IPS DF 6.9 (cell line): ENCODE data around the gene SCN4A.
"Not testable (repeated sequence)": the region's sequence is repeated elsewhere in the genome, so short reads cannot be mapped to it uniquely, and the experiment has no call there.

Experiments
- DNase-seq: peaks from one replicate; pipeline ENCODE4 v3.0.0-alpha.2; 2013; ENCODE audit warnings: low read depth, low spot score
- H3K27ac ChIP-seq: one replicate; pipeline ENCODE4 v1.5.1; 2013; ENCODE audit warnings: low read length, control low read depth
- H3K27me3 ChIP-seq: 2 replicates; pipeline ENCODE4 v1.6.1; 2013; ENCODE audit warnings: mild to moderate bottlenecking, low read length; ENCODE audit not compliant: control insufficient read depth, insufficient read depth
- H3K36me3 ChIP-seq: 2 replicates; pipeline ENCODE4 v1.6.1; 2013; ENCODE audit warnings: low read length; ENCODE audit not compliant: control insufficient read depth, insufficient read depth
- H3K4me1 ChIP-seq: 2 replicates; pipeline ENCODE4 v1.6.1; 2013; ENCODE audit warnings: low read length; ENCODE audit not compliant: control insufficient read depth, insufficient read depth
- H3K4me3 ChIP-seq: 2 replicates; pipeline ENCODE4 v1.5.1; 2013; ENCODE audit warnings: mild to moderate bottlenecking, low read length
- H3K9me3 ChIP-seq: 2 replicates; pipeline ENCODE4 v1.6.1; 2013; ENCODE audit warnings: low read length, inconsistent platforms; ENCODE audit not compliant: control insufficient read depth, insufficient read depth
- WGBS: extraction: QIAGEN DNeasy Blood & Tissue Kit; methylation state at CpG from one replicate; pipeline ENCODE4 v1.1.7; 2013; ENCODE audit warnings: mixed read lengths, missing lambda C conversion rate; ENCODE audit not compliant: insufficient read length, insufficient coverage; 5-methylcytosine and 5-hydroxymethylcytosine counted together

SCN4A gene

GRCh38 chr17:63982641-63983040, 9.9 kb upstream of the SCN4A start:
- not testable (repeated sequence) for H3K36me3 ChIP-seq, H3K27ac ChIP-seq, H3K4me3 ChIP-seq, H3K9me3 ChIP-seq, H3K4me1 ChIP-seq, H3K27me3 ChIP-seq, DNase-seq
- no CpG with 5 or more reads among the region's 2 CpGs for WGBS

GRCh38 chr17:63978272-63979200, 5.8 kb upstream of the SCN4A start:
- Histone ChIP-seq H3K27me3 (no peaks in the 10 kb centered on the region), H3K4me3 (no peak overlapping the region), H3K27ac (no peak overlapping the region), H3K4me1 (no peaks in the 10 kb centered on the region), H3K36me3 (no peaks in the 10 kb centered on the region), H3K9me3 (no peaks in the 10 kb centered on the region)
- WGBS = no CpG with 5 or more reads among the region's 13 CpGs
- no peak for DNase-seq

- Histone ChIP-seq H3K27ac (no peak overlapping the region), H3K4me3 (no peak overlapping the region), H3K9me3 (no peaks in the 10 kb centered on the region), H3K4me1 (no peaks in the 10 kb centered on the region), H3K36me3 (no peaks in the 10 kb centered on the region), H3K27me3 (no peaks in the 10 kb centered on the region)
- no peak for DNase-seq
- no CpG with 5 or more reads among the region's 3 CpGs for WGBS
Measured at GRCh38 chr17:63976702-63977101, 4.0 kb upstream of the SCN4A start.

GRCh38 chr17:63975541-63976092, 2.9 kb upstream of the SCN4A start:
- Histone ChIP-seq H3K27ac (no peak overlapping the region), H3K4me3 (no peak overlapping the region), H3K4me1 (no peaks in the 10 kb centered on the region), H3K27me3 (no peaks in the 10 kb centered on the region), H3K9me3 (no peaks in the 10 kb centered on the region), H3K36me3 (no peaks in the 10 kb centered on the region)
- no CpG with 5 or more reads among the region's 2 CpGs for WGBS
- DNase-seq = no peak

- Histone ChIP-seq H3K27me3 (no peaks in the 10 kb centered on the region), H3K27ac (no peak overlapping the region), H3K36me3 (no peaks in the 10 kb centered on the region), H3K4me1 (no peaks in the 10 kb centered on the region), H3K4me3 (no peak overlapping the region), H3K9me3 (no peaks in the 10 kb centered on the region)
- no peak for DNase-seq
- WGBS = no CpG with 5 or more reads among the region's 10 CpGs
Measured at GRCh38 chr17:63974594-63975192, 2.0 kb upstream of the SCN4A start.

GRCh38 chr17:63973930-63974593, 1.3 kb upstream of the SCN4A start:
- Histone ChIP-seq H3K9me3 (no peaks in the 10 kb centered on the region), H3K4me3 (no peak overlapping the region), H3K4me1 (no peaks in the 10 kb centered on the region), H3K36me3 (no peaks in the 10 kb centered on the region), H3K27me3 (no peaks in the 10 kb centered on the region), H3K27ac (no peak overlapping the region)
- no CpG with 5 or more reads among the region's 12 CpGs for WGBS
- no peak for DNase-seq

GRCh38 chr17:63973247-63973646, 529 bp upstream of the SCN4A start:
- no CpG with 5 or more reads among the region's 6 CpGs for WGBS
- H3K4me3 ChIP-seq = no peak overlapping the region
- H3K9me3 ChIP-seq = no peaks in the 10 kb centered on the region

GRCh38 chr17:63969278-63969677, 3.4 kb downstream of the SCN4A start:
- no peaks in the 10 kb centered on the region for H3K27me3 ChIP-seq
- no peak for DNase-seq
- no peaks in the 10 kb centered on the region for H3K36me3 ChIP-seq
- no peaks in the 10 kb centered on the region for H3K9me3 ChIP-seq
- H3K27ac ChIP-seq = no peak overlapping the region
- no peaks in the 10 kb centered on the region for H3K4me1 ChIP-seq
- no peak overlapping the region for H3K4me3 ChIP-seq
- no CpG with 5 or more reads among the region's 10 CpGs for WGBS

More at GRCh38 chr17:63973247-63973646, 529 bp upstream of the SCN4A start:
- no peak for DNase-seq
- Histone ChIP-seq H3K36me3 (no peaks in the 10 kb centered on the region), H3K27me3 (no peaks in the 10 kb centered on the region), H3K4me1 (no peaks in the 10 kb centered on the region), H3K27ac (no peak overlapping the region)

GRCh38 chr17:63967953-63968352, 4.8 kb downstream of the SCN4A start:
- no peaks in the 10 kb centered on the region for H3K9me3 ChIP-seq
- DNase-seq = no peak
- H3K27me3 ChIP-seq = no peaks in the 10 kb centered on the region
- no CpG with 5 or more reads among the region's 19 CpGs for WGBS
- H3K4me3 ChIP-seq = no peak overlapping the region
- no peak overlapping the region for H3K27ac ChIP-seq
- H3K36me3 ChIP-seq = no peaks in the 10 kb centered on the region
- H3K4me1 ChIP-seq = no peaks in the 10 kb centered on the region; the same call in 1 of the 2 replicates

GRCh38 chr17:63966646-63967264, 6.0 kb downstream of the SCN4A start:
- peaks cover 4% of the 10 kb centered on the region for H3K4me1 ChIP-seq
- H3K27ac ChIP-seq = no peak overlapping the region
- no peak for DNase-seq
- H3K9me3 ChIP-seq = no peaks in the 10 kb centered on the region
- no CpG with 5 or more reads among the region's 11 CpGs for WGBS
- no peak overlapping the region for H3K4me3 ChIP-seq
- no peaks in the 10 kb centered on the region for H3K27me3 ChIP-seq
- H3K36me3 ChIP-seq = no peaks in the 10 kb centered on the region
